Left lung (tissue), 10 donors: ENCODE measurements around the gene CADM1. TPM values are rescaled to one million over a fixed set of nuclear protein-coding genes. Genes with fewer than 3 reads are reported as not detected.

ENCODE experiments used
- ATAC-seq: fragments of 200-7000 bp; cut with Tn5 transposase; one replicate; pipeline ENCODE4 v1.9.1; 2020; ENCODE audit warnings: moderate library complexity
- DNase-seq, 4 donors: peaks; one replicate each; pipeline ENCODE4 v3.0.0-alpha.2; 2013 to 2020
- H3K27ac ChIP-seq, 2 donors: fragments of 200-600 bp; sonication (generic) in 1 of 2; one replicate each; pipeline versions ENCODE4 v1.5.0 to v1.8.0; 2020 to 2021
- H3K27me3 ChIP-seq, 2 donors: fragments of 200-600 bp; sonication (generic) in 1 of 2; one replicate each; pipeline versions ENCODE4 v1.5.0 to v1.8.0; 2020 to 2021
- H3K36me3 ChIP-seq, 2 donors: fragments of 200-600 bp; sonication (generic) in 1 of 2; one replicate each; pipeline versions ENCODE4 v1.5.0 to v1.8.0; 2020 to 2021
- H3K4me1 ChIP-seq, 2 donors: fragments of 200-600 bp; one replicate each; pipeline ENCODE4 v1.8.0; 2021
- H3K4me3 ChIP-seq, 2 donors: fragments of 200-600 bp; sonication (generic) in 1 of 2; one replicate each; pipeline versions ENCODE4 v1.5.0 to v1.8.0; 2020 to 2021; ENCODE audit warnings: mild to moderate bottlenecking in 1 of 2
- H3K9me3 ChIP-seq, 2 donors: fragments of 200-600 bp; sonication (generic) in 1 of 2; one replicate each; pipeline versions ENCODE4 v1.5.0 to v1.8.0; 2020 to 2021
- intact Hi-C, 2 donors: fragments of 100-400 bp; cut with DNase I; formaldehyde crosslinking; loops; one replicate each; pipeline versions ENCODE4 v1.11.2 to v1.14.2; 2022
- polyA plus RNA-seq, 6 donors: library from polyadenylated mRNA; unstranded; fragments of 120-200 nt; gene quantifications; one replicate each; pipeline ENCODE4 v1.2.1, GENCODE V29; 2013; ENCODE audit not compliant: insufficient read length in 6 of 6
- total RNA-seq, 2 donors: library from RNA; stranded (reverse); fragmentation: NEBNext Ultra II Directional; extraction: Animal tissue kit (Norgen Biotek cat#: 25700); gene quantifications; one replicate each; pipeline ENCODE4 v1.2.1, GENCODE V29; 2021
- TF ChIP-seq, protein P1 (sequence below), 2 donors: fragments of 200-600 bp; sonication (generic) in 1 of 2; IDR thresholded peaks; one replicate each; pipeline versions ENCODE4 v1.5.0 to v1.8.0; 2021; ENCODE audit warnings: antibody characterized with exemption in 2 of 2
- donor health status: DM: no; HTN: yes; CAD: no.
- donor health status: DM: no; HTN: no; CAD: no.

CADM1 gene
- total and polyA plus RNA-seq, 8 donors, result 105 to 307 (median 156) TPM

DNA sequence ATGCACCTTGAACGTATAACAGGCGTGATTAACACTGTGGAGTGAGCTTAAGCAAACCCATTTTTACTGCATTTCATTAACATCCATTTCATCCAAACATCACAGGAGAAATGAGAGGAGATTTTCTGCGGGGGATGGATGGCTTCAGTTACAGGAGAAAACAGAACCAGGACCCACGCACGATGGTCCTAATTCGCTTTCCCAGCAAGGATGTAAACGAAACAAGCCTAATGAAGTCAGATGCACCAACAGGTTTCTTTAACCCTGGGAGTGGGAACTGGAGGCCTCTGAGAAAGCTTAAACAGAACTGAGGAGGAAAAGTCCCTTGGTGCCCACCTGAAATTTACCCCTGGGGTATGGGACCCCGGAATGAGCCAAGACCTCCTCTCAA is 2.7 kb downstream of the CADM1 start:
- no peak for DNase-seq
- no peaks in the 10 kb centered on the region for H3K36me3 ChIP-seq
- ATAC-seq, result no peak
- H3K4me3 ChIP-seq, result peak overlapping the region in 1 of 2 donors; percentile 47
- H3K27ac ChIP-seq, result peak overlapping the region in 1 of 2 donors; percentile 34
- intact Hi-C loops, result loop anchor here in 1 of 2 donors (10.0 kb wide), 1 partner anchor 167 kb away; no protein-coding TSS in a partner anchor
- peaks cover 3 to 77% of the 10 kb centered on the region in 2 donors for H3K27me3 ChIP-seq
- peaks cover 7 to 31% of the 10 kb centered on the region in 2 donors for H3K4me1 ChIP-seq
- TF ChIP-seq, protein P1, sequence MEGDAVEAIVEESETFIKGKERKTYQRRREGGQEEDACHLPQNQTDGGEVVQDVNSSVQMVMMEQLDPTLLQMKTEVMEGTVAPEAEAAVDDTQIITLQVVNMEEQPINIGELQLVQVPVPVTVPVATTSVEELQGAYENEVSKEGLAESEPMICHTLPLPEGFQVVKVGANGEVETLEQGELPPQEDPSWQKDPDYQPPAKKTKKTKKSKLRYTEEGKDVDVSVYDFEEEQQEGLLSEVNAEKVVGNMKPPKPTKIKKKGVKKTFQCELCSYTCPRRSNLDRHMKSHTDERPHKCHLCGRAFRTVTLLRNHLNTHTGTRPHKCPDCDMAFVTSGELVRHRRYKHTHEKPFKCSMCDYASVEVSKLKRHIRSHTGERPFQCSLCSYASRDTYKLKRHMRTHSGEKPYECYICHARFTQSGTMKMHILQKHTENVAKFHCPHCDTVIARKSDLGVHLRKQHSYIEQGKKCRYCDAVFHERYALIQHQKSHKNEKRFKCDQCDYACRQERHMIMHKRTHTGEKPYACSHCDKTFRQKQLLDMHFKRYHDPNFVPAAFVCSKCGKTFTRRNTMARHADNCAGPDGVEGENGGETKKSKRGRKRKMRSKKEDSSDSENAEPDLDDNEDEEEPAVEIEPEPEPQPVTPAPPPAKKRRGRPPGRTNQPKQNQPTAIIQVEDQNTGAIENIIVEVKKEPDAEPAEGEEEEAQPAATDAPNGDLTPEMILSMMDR (IDR thresholded peaks at IDR 0.05), result no peak
- no peaks in the 10 kb centered on the region for H3K9me3 ChIP-seq

- peaks cover 7 to 31% of the 10 kb centered on the region in 2 donors for H3K4me1 ChIP-seq
- H3K4me3 ChIP-seq, result peak overlapping the region in 1 of 2 donors; percentile 47
- no peaks in the 10 kb centered on the region for H3K36me3 ChIP-seq
- intact Hi-C loops, result loop anchor here in 1 of 2 donors (10.0 kb wide), 1 partner anchor 166 kb away; no protein-coding TSS in a partner anchor
- H3K9me3 ChIP-seq, result no peaks in the 10 kb centered on the region
- DNase-seq (peak in 1 of 4 donors; percentile 30), ATAC-seq (no peak)
- TF ChIP-seq, protein P1 (IDR thresholded peaks at IDR 0.05), result no peak
- peaks cover 3 to 71% of the 10 kb centered on the region in 2 donors for H3K27me3 ChIP-seq
- H3K27ac ChIP-seq, result peak overlapping the region in 1 of 2 donors; percentile 34
These were observed 3.4 kb downstream of the CADM1 start for GRCh38 chr11:115500547-115501501.

DNA sequence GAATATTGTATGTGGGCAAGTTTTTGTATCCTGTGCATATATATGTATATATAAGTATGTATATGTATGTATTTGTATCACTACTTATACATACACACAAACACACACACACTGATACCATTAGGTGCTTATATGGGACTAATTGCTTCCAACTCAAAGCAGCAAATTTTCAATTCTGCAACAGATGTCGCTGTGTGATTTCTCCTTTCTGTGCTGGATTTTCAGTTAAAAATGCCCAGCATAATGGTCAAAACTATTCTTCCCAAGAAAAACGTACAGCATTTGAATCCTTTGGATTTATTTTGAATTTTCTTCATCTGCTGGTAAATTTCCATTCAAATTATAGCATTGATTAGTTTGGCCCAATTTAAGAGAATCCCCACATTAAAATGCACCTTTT is 4.3 kb downstream of the CADM1 start:
- Histone ChIP-seq H3K27ac (no peak overlapping the region), H3K9me3 (no peaks in the 10 kb centered on the region), H3K4me3 (no peak overlapping the region), H3K4me1 (peaks cover 7 to 30% of the 10 kb centered on the region in 2 donors), H3K36me3 (no peaks in the 10 kb centered on the region), H3K27me3 (peaks cover 3 to 61% of the 10 kb centered on the region in 2 donors)
- TF ChIP-seq, protein P1 (IDR thresholded peaks at IDR 0.05), result no peak
- no peak for DNase-seq
- no peak for ATAC-seq
- intact Hi-C loops, result loop anchor here in 1 of 2 donors (10.0 kb wide), 1 partner anchor 165 kb away; no protein-coding TSS in a partner anchor

DNA sequence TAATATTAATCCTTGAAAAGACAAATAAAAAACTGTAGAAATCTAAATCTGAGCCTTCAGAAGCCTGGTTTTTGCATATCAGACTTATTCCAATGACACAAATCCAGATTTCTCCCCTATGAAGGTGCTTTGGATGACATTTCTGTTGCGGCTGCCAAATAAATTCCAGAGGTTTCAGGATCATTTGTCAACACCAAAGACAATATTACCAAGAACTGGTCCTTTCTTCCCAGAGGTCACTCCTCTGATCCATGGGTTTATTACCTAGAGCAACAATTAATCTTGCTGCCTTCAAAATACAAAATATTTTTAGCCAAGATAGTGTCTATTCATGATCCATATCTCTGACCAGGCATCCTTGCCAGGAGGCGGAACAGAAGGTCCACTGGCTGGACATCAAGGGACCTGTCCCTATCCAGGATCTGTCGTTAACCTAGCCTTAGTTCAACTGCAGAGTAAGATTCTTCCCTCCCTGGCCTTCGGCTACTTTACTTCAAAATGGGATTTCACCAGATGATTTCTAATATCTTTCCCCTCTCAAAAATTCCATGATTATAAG is 4.9 kb downstream of the CADM1 start:
- Histone ChIP-seq H3K27ac (no peak overlapping the region), H3K27me3 (peaks cover 3 to 56% of the 10 kb centered on the region in 2 donors), H3K9me3 (no peaks in the 10 kb centered on the region), H3K4me3 (no peak overlapping the region), H3K36me3 (no peaks in the 10 kb centered on the region), H3K4me1 (peaks cover 7 to 24% of the 10 kb centered on the region in 2 donors)
- intact Hi-C loops, result no loop called here
- TF ChIP-seq, protein P1 (IDR thresholded peaks at IDR 0.05), result no peak
- DNase-seq, result no peak
- no peak for ATAC-seq

GRCh38 chr11:115498354-115498753 is 5.9 kb downstream of the CADM1 start:
- H3K4me3 ChIP-seq, result no peak overlapping the region
- no peak for DNase-seq
- intact Hi-C loops, result no loop called here
- no peaks in the 10 kb centered on the region for H3K36me3 ChIP-seq
- peaks cover 13 to 16% of the 10 kb centered on the region in 2 donors for H3K4me1 ChIP-seq
- peak overlapping the region in 1 of 2 donors; percentile 29 for H3K27ac ChIP-seq
- H3K27me3 ChIP-seq, result peaks cover 3 to 46% of the 10 kb centered on the region in 2 donors
- TF ChIP-seq, protein P1 (IDR thresholded peaks at IDR 0.05), result no peak
- H3K9me3 ChIP-seq, result no peaks in the 10 kb centered on the region
- ATAC-seq, result no peak
